ENCODE measurements around the gene OBSL1. TPM values are rescaled to one million over a fixed set of nuclear protein-coding genes. Genes with fewer than 3 reads are reported as not detected.

Gene OBSL1
- polyA plus RNA-seq, 3 donors, result 150 to 189 (median 179) TPM

DNA sequence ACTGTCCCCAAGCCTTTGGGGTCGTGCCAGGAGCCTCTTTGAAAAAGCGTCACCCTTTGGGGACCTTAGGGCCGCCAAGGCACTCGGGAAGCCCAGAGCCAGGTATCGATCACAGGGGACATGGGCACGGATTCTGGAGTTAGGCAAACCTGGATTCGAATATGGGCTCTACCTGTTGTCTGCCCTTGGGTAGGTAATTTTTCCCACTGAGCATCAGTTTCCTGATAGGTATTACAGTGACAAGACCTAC lies 18.2 kb downstream of the OBSL1 start:
- DNase-seq, result no peak

DNA sequence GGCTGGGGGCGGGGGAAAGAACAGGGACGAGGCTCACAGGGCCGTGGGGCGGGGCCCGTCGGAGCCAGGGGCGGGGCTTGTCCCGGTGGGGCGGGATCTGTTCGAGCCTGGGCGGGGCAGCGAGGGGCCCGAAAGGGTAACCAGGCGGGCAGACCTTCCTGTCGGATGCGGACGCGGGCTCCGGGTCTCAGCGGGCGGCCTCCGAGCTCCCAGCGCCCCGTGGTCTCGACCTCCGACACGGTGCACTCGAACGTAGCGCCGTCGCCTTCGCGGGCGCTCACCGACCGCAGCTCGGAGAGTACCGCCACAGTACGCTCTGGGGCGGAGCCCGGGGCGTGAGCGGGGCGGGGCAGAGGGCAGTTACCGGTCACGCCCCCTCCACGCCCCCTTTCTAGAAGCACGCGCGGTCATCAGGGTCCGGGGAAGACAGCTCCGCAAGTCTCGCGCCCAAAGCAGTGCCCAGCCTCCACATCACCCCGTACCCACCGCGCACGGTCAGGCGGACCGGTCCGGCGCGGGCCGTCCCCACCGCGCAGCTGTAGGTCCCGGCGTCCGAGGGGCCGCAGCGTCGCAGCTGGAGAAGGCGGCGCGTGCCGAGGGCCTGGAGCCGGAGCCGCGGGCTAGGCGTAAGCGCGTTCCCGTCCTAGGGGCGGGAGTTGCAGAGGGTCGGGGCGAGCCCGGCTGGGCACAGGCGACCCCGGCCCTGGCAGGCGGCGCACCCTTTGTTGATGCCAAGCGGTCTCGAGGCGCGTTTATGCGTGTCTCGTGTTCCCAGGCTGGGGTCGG lies 18.8 kb downstream of the OBSL1 start:
- DNase-seq, result peak; percentile 84

DNA sequence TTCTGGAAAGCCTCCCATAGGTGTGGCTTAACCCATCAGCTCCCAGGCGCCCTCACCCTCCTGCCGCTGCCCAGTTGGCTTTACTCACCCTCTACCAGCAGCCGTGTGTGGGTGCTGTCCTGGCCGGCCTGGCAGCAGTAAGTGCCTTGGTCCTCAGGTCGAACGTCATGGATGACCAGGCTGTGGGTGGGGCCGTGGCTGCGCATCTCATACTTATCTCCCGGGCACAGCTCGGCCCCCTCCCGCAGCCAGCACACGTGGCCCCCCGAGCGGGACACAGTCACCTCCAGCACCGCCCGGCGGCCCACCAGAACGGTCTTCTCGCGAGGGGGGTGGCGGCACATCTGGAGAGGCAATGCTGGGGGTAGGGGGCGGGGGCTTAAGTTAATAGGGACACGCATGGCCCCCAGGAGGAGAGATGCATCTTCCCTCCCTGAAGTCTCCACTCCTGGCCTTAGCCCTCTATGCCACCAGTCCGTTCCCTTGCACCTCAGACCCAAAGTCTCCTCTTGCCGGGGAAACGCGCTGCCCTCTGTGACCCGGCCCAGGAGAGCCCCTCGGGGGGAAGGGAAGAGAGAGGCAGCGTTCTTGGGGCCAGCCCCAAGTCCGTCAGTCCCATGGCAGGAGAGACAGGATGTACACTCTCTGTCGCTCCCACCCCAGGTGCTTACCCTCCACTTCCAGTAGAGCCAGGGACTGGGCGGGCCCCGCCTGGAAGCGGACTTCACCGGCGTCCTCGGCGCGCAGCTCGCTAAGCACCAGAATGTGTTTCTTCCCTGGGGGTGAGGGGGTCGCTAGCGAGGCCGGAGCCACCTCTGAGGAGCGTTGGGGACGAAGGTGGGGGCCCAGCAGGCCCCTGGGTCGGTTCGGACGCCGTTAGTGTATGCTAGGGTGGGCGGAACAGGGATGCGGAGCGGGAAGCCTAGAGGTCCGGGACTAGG lies 19.6 kb downstream of the OBSL1 start:
- no peak for DNase-seq

DNA sequence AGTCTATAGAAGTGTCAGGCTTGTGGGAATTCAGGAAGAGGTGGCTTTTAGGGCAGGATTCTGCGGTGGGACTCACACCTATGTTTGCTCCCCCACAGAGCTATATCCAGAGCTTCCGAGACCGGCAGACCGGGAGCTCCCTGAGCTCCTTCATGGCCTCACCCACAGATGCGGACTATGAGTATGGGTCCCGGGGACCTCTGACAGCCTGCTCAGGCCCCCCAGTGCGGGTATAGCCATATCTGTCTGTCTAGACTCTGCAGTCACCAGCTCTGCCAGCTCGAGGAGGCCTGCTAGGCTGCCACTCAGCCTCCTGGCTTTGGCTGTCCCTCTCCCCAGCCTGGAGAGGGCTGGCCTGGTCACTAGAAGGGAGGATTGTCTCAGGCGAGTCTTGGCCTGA lies 21.7 kb downstream of the OBSL1 start:
- DNase-seq, result no peak

DNA sequence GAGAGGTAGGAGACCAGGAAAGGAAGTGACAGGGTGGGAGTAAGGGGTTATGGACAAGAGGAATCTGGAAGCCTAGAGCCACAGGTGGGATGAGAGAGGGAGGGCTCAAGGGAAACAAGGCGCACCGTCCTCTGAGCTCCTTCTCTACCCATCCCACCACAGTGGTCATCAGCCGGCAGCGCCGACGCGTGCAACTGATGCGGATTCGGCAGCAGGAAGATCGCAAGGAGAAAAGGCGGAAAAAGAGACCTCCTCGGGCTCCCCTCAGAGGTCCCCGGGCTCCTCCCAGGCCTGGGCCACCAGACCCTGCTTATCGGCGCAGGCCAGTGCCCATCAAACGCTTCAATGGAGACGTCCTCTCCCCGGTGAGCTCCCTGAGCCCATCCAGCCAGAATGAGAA lies 22.3 kb downstream of the OBSL1 start:
- no peak for DNase-seq

DNA sequence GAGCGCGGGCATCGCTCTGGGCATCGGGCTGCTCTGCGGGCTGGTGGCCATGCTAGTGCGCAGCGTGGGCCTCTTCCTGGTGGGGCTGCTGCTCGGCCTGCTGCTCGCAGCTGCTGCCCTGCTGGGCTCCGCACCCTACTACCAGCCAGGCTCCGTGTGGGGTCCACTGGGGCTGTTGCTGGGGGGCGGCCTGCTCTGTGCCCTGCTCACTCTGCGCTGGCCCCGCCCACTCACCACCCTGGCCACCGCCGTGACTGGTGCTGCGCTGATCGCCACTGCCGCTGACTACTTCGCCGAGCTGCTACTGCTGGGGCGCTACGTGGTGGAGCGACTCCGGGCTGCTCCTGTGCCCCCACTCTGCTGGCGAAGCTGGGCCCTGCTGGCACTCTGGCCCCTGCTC lies 23.7 kb downstream of the OBSL1 start:
- DNase-seq, result no peak

DNA sequence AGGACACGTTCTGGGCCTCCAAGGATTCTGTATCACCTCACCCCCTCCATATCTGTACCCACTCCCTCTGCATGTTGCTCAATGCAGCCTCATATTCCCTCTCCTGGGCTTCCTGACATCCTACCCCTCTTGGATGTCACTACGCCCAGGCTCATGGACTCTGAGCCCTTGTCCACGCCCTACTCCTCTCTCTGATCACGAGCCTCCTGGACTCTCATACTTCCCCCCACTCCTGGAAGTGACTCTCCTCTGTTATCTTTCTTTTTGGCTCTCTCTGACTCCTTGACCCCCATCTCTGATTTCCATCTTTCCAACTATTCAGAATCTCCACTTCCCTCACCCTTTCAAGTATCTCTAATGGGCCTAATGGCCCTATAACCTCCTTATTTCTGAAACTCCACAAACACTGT lies 25.4 kb downstream of the OBSL1 start:
- no peak for DNase-seq

DNA sequence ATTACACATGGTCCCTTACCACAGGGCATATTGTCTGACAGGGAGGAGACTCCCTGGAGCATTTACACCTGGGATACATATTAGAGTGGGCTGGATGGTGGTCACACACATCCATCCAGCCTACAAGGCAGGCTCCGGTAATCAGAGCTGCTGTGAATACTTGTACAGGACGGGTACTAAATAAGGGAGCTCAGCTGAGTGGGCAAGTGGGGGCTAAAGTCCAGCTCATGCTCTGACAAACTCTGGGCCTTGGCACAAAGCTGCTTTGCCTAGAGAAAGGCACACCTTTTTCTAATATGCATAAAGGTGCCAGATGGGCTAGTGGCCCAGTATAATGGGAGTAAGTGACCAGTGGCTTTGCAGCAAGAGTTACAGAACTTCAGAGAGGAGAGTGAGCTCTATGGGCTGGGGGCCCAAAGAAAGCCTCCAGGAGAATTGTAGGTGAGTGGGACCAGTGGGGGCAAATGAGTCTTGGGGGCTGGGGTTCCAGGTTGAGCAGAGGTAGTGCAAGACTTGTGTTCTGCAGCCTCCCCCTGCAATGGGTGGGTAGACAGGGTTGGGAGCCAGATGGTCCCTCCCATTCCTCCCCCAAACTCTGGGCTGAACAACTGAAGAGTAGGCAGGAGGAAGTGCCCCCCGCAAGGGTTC lies 25.9 kb downstream of the OBSL1 start:
- no peak for DNase-seq

DNA sequence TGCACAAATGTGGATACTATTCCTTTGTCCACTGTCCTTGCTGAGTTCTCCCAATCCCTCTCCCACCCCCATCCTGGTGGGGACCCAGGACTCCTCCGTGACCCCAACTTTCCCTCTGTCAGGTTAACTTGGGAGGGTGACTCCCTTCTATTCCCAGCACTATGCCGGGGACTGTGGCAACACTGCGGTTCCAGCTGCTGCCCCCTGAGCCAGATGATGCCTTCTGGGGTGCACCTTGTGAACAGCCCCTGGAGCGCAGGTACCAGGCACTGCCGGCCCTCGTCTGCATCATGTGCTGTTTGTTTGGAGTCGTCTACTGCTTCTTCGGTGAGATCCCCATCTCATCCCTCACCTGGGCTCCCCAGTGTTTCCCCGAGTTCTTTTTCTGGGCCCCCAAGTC lies 26.8 kb downstream of the OBSL1 start:
- no peak for DNase-seq

DNA sequence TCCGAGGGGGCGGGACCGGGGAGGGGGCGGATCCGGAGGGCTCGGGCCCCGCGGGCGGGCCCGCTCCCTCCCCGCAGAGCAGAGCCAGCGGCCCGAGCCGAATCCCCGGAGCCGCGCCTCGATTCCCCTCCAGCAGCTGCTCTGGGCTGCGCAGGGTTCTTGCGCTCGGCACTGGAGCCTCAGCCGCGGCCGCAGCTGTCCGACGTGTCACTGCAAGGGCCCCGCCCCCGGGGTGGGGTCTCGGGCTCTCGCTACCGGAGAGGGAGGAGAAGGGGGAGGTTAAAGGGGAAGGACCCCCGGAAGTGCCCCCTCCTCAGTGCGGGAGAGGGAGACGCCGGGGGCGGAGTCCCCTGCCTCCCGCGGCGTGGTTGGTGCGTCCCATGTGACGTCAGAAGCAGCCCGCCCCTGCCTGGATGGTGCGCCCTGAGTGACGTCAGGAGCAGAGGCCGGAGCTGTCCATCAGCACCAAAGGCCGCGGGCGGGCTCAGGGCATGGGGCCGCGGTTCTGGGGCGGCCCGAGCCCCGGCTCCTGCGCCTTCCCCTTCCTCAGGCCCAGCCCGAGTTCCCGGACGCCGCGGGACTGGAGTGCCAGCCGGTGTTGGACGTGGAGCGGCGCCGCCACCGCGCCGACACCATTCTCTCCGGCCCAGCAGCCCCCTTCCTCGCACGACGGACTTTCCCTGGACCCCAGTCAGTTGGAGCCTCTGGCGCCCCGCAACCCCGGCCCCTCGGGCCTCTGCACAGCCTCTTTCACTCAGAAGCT lies 27.6 kb downstream of the OBSL1 start, which contains the start of the genes CHPF and TMEM198:
TSS of gene CHPF (minus strand) at position 214 of the 763 bp plus-strand sequence. CDS start 271 bp downstream, outside the sequence.
TSS of gene TMEM198 (plus strand) at position 433 of the 763 bp plus-strand sequence. CDS start 700 bp downstream, outside the sequence.
- DNase-seq, result peak; percentile 98

DNA sequence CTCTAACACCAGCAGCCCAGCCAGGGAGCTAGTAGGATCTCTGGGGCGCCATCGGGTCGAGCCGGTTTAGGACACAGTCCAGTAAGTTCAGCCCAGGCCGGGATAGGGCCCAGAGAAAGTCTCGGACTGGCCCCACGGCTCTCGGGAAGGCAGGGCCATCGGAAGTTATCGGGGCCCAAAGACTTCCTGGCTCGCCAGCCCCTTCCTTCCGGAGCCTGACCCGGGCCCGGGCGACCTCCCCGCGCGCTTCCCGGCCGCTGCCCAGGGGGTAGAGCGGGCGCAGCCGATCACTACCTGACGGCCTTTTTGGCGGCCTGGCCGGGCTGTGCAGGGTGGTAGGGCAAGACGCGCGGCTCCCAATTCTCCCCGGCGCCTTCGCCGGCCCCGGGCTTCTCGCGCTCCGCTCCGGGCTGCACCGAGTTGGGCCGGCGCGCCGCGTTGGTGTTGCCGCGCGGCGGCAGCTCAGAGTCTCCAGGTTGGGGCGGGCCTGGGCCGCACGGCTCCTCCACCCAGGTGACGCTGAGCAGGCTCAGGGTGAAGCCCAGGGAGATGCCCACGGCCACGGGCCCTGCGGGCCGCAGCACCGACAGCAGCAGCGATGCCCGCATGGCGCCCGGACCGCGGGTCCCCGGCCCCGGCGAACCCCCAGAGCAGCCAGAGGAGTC lies 28.3 kb downstream of the OBSL1 start:
- DNase-seq, result no peak

DNA sequence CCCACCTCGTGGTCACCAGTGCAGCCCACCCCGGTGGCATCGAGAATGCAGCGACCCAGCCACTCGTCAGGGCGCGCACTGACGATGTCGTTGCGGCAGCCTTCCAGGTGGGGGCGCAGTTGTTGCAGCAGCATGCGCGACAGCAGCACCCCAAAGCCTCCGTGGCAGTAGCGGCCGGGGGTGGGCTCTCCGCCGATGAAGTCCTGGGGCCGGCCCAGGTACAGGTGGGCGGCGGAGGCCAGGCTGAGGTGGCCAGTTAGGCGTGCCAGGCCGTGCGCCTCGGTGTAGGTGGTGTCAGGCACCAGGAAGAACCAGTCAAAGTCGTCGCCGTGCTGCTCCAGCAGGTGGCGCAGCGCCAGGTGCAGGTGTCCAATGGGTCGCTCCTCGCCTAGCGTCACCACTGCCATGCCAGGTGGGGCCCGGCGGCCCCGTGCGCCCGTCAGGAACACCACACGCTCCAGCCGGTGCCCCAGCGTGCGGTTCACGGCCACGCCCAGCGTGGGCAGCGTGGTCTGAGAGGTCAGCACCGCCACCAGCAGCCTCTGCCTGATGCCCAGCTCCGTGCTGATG lies 29.6 kb downstream of the OBSL1 start:
- peak; percentile 75 for DNase-seq

DNA sequence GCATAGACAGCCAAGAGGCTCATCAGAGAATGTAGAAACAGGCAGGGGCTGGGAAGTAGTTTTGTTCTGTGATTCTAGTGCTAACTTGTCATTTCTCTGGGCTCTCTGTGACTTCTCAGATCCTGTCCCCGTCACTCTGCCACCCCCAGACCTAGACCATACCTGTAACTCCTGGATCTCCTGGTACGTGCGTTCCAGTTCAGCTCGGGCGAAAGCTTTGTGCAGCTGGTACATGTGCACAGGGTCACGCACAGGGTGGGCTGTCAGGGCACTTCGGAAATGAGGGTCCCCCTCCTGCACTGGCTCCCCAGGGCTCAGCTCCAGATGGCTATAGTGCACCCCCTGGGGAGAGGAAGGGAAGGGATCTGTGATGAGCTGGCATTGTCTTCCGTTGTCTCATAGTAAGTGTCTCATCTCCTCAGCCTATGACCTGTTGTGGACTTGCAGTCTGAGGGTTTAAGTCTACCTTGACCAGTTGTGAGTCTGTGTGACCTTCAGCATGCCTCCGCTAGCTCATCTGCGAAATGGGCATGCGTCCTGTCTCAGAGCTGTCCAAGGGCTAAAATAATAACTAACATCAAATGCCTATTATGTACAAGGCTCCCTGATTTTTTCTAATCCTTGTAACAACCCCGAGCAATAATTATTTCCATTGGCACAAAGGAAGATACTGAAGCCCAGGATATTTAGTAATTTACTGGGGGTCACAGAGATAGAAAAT lies 30.4 kb downstream of the OBSL1 start:
- DNase-seq, result no peak

DNA sequence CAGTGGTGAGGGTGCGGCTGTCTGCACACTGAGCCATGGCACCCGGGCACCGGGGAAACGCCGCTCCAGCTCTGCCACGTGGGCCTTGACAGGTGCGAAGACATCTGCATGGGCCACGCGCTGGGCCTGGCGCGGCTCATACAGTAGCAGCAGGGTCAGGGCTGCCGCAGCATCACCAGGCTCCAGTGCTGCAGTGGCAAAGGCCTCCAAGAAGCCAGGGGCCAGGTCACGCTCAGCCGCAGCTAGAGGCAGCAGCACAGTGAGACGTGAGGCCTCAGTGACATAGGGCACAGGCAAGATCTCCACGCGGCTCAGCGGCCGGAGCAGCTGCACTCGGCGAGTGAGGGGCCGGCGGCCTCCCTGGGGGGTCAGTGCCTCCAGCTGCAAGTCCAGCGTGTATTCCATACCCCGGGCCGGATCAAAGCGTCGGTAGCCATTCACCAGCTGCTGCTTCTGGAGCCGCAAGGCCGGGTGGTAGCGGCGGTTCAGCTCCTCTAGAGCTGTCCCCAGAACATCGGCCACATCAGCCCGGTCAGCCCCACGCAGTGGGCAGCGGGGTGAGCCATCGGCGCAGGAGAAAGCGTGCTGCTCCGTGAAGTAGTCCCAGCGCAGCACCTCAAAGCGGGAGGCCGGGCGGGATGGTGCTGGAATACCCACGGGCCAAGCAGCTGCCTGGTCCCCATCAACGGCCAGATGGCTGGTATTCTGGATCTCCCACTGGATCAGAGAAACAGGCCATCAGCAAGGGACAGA lies 31.2 kb downstream of the OBSL1 start:
- DNase-seq, result no peak

DNA sequence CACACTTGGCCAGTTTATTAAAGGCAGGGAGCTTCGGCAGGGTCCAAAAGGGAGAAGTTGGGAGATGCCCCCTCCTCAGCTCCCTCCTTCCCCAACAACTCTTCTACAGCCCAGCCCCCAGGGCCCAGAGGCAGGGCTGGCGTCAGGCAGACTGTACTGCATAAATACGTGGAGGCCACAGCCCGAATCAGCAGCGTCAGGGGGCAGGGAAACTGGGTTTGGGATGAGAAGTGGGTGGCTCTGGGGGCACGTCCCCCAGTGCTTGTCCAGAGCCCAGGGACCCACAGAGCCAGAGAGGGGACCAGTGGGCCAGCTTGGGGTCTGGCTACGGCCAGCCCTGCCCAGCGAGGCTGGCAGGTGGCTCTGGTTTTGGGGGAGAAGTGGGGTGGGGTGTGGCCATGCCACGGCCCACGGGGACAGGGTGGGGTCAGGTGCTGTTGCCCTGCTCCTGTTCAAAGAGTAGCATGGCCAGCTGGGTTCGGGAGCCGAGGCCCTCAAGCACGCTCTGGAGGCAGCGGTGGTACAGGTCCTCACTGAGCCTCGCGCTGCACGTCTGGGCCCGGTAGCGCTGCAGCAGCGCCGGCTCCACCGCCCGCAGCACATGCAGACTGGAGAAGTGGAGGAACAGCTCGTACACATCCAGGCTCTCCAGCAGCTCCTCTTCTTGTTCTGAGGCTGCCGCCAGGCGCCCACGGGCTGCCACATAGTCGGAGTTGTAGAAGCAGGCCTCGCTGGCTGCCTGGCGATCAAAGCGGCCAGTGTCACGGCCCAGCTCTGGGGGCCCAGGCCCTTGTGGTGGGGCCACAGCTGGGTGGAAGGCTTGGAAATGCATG lies 32.2 kb downstream of the OBSL1 start:
- DNase-seq, result no peak

DNA sequence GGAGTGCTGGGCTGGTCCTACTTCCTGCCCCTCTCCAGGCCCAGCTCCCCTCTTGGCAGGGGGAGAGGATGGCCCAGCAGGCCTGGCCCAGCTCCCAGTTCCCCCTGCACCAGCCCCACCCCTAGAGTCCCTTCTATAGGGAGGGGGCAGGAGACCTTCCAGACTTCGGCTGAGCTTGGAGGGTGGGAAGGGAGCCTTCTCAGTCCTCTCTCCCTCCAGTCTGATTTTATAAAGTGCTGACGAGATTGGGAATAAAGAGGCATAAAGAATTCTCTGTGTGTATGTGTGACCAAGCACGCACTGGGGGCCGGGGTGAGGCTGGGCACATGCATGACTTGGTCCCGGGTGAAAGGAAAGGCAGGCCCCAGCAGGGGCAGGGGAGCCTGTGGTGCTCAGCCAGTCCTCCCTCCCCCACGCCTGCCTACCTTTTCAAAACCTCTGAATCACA lies 32.8 kb downstream of the OBSL1 start:
- no peak for DNase-seq

DNA sequence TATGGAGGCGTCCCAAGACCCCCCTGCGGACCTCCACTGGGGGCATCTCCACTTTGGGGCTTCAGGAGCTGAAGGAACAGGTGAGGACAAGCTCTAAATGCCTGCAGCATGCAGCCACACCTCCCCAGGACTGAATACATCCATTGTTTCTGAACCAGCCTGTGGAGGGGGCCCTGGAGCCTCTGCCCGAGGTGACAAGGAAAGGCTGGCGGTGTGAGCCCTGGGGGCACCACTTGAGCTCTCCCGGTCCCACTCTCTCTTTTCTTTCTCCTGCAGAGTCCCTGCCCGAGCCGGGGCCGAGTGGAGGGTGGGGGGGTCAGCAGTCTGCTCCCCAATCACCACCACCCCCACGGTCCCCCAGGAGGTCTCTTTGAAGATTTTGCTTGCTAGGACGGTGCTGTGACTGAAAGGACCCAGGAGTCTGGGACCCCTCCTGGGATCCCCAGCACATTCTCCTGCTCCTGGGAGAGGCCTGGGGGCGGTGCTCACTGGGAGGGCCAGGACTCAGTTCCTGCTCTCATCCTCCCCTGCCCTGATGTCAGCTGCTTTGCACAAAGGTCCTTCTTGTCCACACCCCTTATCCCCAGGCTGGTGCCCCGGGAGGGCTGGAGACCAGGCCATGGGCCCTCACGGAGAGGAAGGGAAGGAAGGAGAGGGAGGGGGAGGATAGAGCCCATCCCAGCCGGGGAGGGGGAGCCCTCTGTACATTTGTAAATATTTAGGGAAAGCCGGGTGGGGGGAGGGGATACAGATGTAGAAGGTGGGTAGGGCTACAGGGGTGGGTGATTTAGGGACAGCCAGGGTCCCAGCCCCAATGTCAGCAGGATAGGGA lies 33.5 kb downstream of the OBSL1 start:
- no peak for DNase-seq
